Measurements from ENCODE around the gene MT1HL1. TPM values are rescaled to one million over a fixed set of nuclear protein-coding genes. Genes with fewer than 3 reads are reported as not detected.

MT1HL1 gene
- polyA plus RNA-seq, 3 donors = not detected

GRCh38 chr1:237012361-237012760, 8.1 kb upstream of the MT1HL1 start:
- H3K4me1 ChIP-seq (ENCODE audit: control insufficient read depth in 1 of 2, insufficient read depth in 2 of 2, low read length in 2 of 2) = no peaks in the 10 kb centered on the region
- no peaks in the 10 kb centered on the region for H3K79me2 ChIP-seq (ENCODE audit: insufficient read depth, low read length)
- no peak overlapping the region for H3K4me3 Mint-ChIP-seq
- H3K27ac Mint-ChIP-seq = no peak overlapping the region
- intact Hi-C loops (cut with micrococcal nuclease) = no loop called here
- no peaks in the 10 kb centered on the region for H3K9me3 ChIP-seq (replicated peaks in 1 of 2; ENCODE audit: control insufficient read depth in 1 of 2, insufficient read depth in 1 of 2, low read length in 2 of 2)
- H3K36me3 Mint-ChIP-seq = no peaks in the 10 kb centered on the region
- peaks cover 2 to 4% (median 3%) of the 10 kb centered on the region in 3 donors for H3K27me3 Mint-ChIP-seq (ENCODE audit: low read depth in 3 of 3)
- H3K27ac ChIP-seq (ENCODE audit: low read depth in 1 of 2, low read length in 2 of 2) = no peak overlapping the region
- no peak overlapping the region for H2AFZ ChIP-seq (ENCODE audit: insufficient read depth, low read depth, low read length, poor library complexity, severe bottlenecking)
- H3K9ac ChIP-seq (ENCODE audit: insufficient read depth, low read length, poor library complexity, severe bottlenecking) = no peak overlapping the region
- no peak overlapping the region for H3K4me3 ChIP-seq (replicated peaks in 1 of 3; ENCODE audit: low read depth in 2 of 3, low read length in 3 of 3)
- H3K9me3 Mint-ChIP-seq = peaks cover 0 to 9% (median 5%) of the 10 kb centered on the region in 7 donors
- 100% methylated on average over 2 of the region's 5 CpGs for WGBS (ENCODE audit: insufficient coverage)
- no peak overlapping the region for H3K4me2 ChIP-seq (replicated peaks; ENCODE audit: extremely low read depth, low read length, poor library complexity, severe bottlenecking)
- TF ChIP-seq, protein P1, sequence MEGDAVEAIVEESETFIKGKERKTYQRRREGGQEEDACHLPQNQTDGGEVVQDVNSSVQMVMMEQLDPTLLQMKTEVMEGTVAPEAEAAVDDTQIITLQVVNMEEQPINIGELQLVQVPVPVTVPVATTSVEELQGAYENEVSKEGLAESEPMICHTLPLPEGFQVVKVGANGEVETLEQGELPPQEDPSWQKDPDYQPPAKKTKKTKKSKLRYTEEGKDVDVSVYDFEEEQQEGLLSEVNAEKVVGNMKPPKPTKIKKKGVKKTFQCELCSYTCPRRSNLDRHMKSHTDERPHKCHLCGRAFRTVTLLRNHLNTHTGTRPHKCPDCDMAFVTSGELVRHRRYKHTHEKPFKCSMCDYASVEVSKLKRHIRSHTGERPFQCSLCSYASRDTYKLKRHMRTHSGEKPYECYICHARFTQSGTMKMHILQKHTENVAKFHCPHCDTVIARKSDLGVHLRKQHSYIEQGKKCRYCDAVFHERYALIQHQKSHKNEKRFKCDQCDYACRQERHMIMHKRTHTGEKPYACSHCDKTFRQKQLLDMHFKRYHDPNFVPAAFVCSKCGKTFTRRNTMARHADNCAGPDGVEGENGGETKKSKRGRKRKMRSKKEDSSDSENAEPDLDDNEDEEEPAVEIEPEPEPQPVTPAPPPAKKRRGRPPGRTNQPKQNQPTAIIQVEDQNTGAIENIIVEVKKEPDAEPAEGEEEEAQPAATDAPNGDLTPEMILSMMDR (IDR thresholded peaks at IDR 0.05) = no peak
- H3K27me3 ChIP-seq (ENCODE audit: control insufficient read depth in 2 of 2, insufficient read depth in 2 of 2, low read length in 2 of 2) = no peaks in the 10 kb centered on the region
- H3K4me1 Mint-ChIP-seq = no peaks in the 10 kb centered on the region
- no peak for DNase-seq
- H3K36me3 ChIP-seq (replicated peaks in 1 of 2; ENCODE audit: control insufficient read depth in 1 of 2, insufficient read depth in 2 of 2, low read length in 2 of 2) = no peaks in the 10 kb centered on the region
- no peaks in the 10 kb centered on the region for H4K20me1 ChIP-seq (ENCODE audit: insufficient read depth, low read length)

DNA sequence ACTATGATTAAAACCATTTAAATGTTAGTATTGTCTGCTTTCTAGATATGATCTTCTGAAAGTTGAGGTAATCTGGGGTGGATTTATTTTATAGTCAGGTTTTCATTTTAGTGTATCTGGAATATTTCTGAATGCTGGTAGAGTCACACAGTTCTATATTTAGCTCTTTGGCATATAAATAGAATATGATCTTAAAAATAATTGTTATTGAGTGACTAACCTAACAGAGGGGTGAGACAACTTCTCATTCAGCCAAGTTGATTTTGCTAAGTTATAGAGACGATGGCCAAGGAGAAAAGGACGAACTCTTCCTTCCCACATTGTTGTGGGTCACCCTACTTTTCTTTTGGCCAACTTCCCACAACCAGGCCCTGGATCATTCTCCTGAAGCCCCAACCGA, 7.2 kb upstream of the MT1HL1 start:
- H3K79me2 ChIP-seq (ENCODE audit: insufficient read depth, low read length) = no peaks in the 10 kb centered on the region
- no peaks in the 10 kb centered on the region for H3K9me3 ChIP-seq (replicated peaks in 1 of 2; ENCODE audit: control insufficient read depth in 1 of 2, insufficient read depth in 1 of 2, low read length in 2 of 2)
- no peak overlapping the region for H3K27ac ChIP-seq (ENCODE audit: low read depth in 1 of 2, low read length in 2 of 2)
- no peak overlapping the region for H3K4me2 ChIP-seq (replicated peaks; ENCODE audit: extremely low read depth, low read length, poor library complexity, severe bottlenecking)
- Mint-ChIP-seq H3K27ac (no peak overlapping the region), H3K9me3 (peaks cover 0 to 10% (median 5%) of the 10 kb centered on the region in 7 donors), H3K4me3 (no peak overlapping the region), H3K36me3 (no peaks in the 10 kb centered on the region), H3K4me1 (no peaks in the 10 kb centered on the region), H3K27me3 (ENCODE audit: low read depth in 3 of 3) (peaks cover 0 to 3% (median 2%) of the 10 kb centered on the region in 3 donors)
- H4K20me1 ChIP-seq (ENCODE audit: insufficient read depth, low read length) = no peaks in the 10 kb centered on the region
- H2AFZ ChIP-seq (ENCODE audit: insufficient read depth, low read depth, low read length, poor library complexity, severe bottlenecking) = no peak overlapping the region
- no peak for DNase-seq
- H3K9ac ChIP-seq (ENCODE audit: insufficient read depth, low read length, poor library complexity, severe bottlenecking) = no peak overlapping the region
- H3K27me3 ChIP-seq (ENCODE audit: control insufficient read depth in 2 of 2, insufficient read depth in 2 of 2, low read length in 2 of 2) = no peaks in the 10 kb centered on the region
- no peaks in the 10 kb centered on the region for H3K4me1 ChIP-seq (ENCODE audit: control insufficient read depth in 1 of 2, insufficient read depth in 2 of 2, low read length in 2 of 2)
- WGBS (ENCODE audit: insufficient coverage) = no CpG with 5 or more reads among the region's 3 CpGs
- TF ChIP-seq, protein P1 (IDR thresholded peaks at IDR 0.05) = no peak
- intact Hi-C loops (cut with micrococcal nuclease) = no loop called here
- no peak overlapping the region for H3K4me3 ChIP-seq (replicated peaks in 1 of 3; ENCODE audit: low read depth in 2 of 3, low read length in 3 of 3)
- no peaks in the 10 kb centered on the region for H3K36me3 ChIP-seq (replicated peaks in 1 of 2; ENCODE audit: control insufficient read depth in 1 of 2, insufficient read depth in 2 of 2, low read length in 2 of 2)

All from CD14-positive monocyte (primary cell).